Lower lobe of right lung (tissue), 2 donors: ENCODE results near the gene PDE11A. TPM values are rescaled to one million over a fixed set of nuclear protein-coding genes. Genes with fewer than 3 reads are reported as not detected.
"Not testable (repeated sequence)": the region's sequence is repeated elsewhere in the genome, so short reads cannot be mapped to it uniquely, and the experiment has no call there.

ENCODE experiments used
- ATAC-seq, 2 donors: fragments of 200-7000 bp; cut with Tn5 transposase; one replicate each; pipeline ENCODE4 v1.9.1; 2020 to 2022; ENCODE audit warnings: mild to moderate bottlenecking in 2 of 2, moderate library complexity in 2 of 2
- DNase-seq: peaks from one replicate; pipeline ENCODE4 v3.0.0-alpha.2; 2020
- H3K27ac ChIP-seq: fragments of 200-600 bp; one replicate; pipeline ENCODE4 v1.8.0; 2022
- H3K27me3 ChIP-seq: fragments of 200-600 bp; one replicate; pipeline ENCODE4 v1.8.0; 2022; ENCODE audit warnings: low read depth
- H3K36me3 ChIP-seq: fragments of 200-600 bp; one replicate; pipeline ENCODE4 v1.8.0; 2022; ENCODE audit warnings: mild to moderate bottlenecking
- H3K4me1 ChIP-seq: fragments of 200-600 bp; one replicate; pipeline ENCODE4 v1.8.0; 2022
- H3K4me3 ChIP-seq: fragments of 200-600 bp; one replicate; pipeline ENCODE4 v1.8.0; 2022; ENCODE audit warnings: mild to moderate bottlenecking
- H3K9me3 ChIP-seq: fragments of 200-600 bp; one replicate; pipeline ENCODE4 v1.8.0; 2022
- intact Hi-C: fragments of 100-400 bp; cut with DNase I; formaldehyde crosslinking; loops from one replicate; pipeline ENCODE4 v1.11.0; 2022
- total RNA-seq: library from RNA; stranded (reverse); fragmentation: NEBNext Ultra II Directional; extraction: Animal tissue kit (Norgen Biotek cat#: 25700); gene quantifications from one replicate; pipeline ENCODE4 v1.2.1, GENCODE V29; 2021
- TF ChIP-seq, protein P1 (sequence below): fragments of 200-600 bp; IDR thresholded peaks from one replicate; pipeline ENCODE4 v1.8.0; 2022; ENCODE audit warnings: antibody characterized with exemption, mild to moderate bottlenecking
- donor health status: DM: no; HTN: yes; CAD: no; lungs with severe emphysema.

PDE11A gene
- total RNA-seq, 1 donor from 2014 or later: 0.27 TPM

DNA sequence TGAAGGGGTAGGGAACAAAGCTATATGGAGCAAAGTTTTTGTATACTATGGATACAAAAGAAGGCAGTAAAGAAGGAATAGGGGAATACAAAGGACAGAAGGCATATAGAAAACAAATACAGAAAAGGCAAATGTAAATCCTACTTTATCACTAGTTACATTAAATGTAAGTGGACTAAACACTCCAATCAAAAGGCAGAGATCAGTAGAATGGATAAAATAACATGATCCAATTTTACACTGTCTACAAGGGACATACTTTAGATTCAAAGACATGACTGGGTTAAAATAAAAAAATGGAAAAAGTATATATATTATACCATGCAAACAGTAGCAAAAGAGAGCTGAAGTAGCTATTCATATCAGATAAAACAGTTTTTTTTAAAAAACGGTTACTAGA lies 215.0 kb downstream of the PDE11A start:
- DNase-seq (no peak), ATAC-seq (no peak)
- intact Hi-C loops: no loop called here
- TF ChIP-seq, protein P1, sequence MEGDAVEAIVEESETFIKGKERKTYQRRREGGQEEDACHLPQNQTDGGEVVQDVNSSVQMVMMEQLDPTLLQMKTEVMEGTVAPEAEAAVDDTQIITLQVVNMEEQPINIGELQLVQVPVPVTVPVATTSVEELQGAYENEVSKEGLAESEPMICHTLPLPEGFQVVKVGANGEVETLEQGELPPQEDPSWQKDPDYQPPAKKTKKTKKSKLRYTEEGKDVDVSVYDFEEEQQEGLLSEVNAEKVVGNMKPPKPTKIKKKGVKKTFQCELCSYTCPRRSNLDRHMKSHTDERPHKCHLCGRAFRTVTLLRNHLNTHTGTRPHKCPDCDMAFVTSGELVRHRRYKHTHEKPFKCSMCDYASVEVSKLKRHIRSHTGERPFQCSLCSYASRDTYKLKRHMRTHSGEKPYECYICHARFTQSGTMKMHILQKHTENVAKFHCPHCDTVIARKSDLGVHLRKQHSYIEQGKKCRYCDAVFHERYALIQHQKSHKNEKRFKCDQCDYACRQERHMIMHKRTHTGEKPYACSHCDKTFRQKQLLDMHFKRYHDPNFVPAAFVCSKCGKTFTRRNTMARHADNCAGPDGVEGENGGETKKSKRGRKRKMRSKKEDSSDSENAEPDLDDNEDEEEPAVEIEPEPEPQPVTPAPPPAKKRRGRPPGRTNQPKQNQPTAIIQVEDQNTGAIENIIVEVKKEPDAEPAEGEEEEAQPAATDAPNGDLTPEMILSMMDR: no peak
- no peaks in the 10 kb centered on the region for H3K36me3 ChIP-seq
- peaks cover 7% of the 10 kb centered on the region for H3K9me3 ChIP-seq
- H3K4me1 ChIP-seq: no peaks in the 10 kb centered on the region
- H3K4me3 ChIP-seq: no peak overlapping the region
- no peaks in the 10 kb centered on the region for H3K27me3 ChIP-seq
- H3K27ac ChIP-seq: no peak overlapping the region

DNA sequence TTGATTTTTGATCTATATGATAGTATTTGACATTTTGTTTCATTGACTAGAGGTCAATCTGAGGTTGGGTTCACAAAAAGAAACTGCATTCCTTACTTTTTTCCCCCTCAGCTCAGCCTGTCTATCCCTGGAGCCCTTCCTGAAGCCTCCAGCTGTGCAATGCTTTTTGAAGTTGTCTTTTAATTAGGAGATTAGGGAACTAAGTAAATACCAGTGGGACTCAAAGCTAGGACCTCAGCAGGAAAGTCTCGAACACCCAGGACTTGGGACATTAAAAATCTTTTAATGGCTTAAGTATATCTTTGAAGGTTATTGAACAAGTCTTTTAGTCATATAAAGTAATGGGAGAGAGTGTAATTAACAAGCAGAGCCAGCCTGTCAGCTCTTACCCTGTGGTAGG lies 220.2 kb downstream of the PDE11A start:
- Histone ChIP-seq H3K4me1 (no peaks in the 10 kb centered on the region), H3K36me3 (no peaks in the 10 kb centered on the region), H3K9me3 (peaks cover 6% of the 10 kb centered on the region), H3K27me3 (no peaks in the 10 kb centered on the region), H3K4me3 (no peak overlapping the region), H3K27ac (no peak overlapping the region)
- TF ChIP-seq, protein P1: no peak
- intact Hi-C loops: no loop called here
- no peak for DNase-seq
- ATAC-seq: no peak

DNA sequence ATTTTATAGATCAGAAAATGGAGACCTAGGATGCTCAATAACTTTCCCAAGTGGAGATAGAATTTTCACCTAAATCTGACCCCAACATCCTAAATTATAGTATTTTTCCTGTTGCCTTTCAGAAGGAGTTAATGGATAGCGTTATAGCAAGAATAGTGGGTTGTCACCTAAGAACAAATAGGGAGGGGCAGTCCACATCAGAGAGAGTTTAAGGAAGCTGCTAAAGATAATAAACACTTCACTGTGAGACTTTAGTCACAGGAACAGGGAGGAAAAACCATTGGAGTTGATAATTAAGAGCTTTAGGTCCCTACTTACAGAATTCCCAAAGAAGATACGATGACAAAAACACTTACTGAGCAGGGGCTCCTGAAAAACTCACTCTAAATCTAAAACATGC lies 229.4 kb downstream of the PDE11A start:
- no peaks in the 10 kb centered on the region for H3K9me3 ChIP-seq
- no peak overlapping the region for H3K4me3 ChIP-seq
- intact Hi-C loops: no loop called here
- no peak overlapping the region for H3K27ac ChIP-seq
- H3K36me3 ChIP-seq: no peaks in the 10 kb centered on the region
- TF ChIP-seq, protein P1: no peak
- no peaks in the 10 kb centered on the region for H3K27me3 ChIP-seq
- H3K4me1 ChIP-seq: no peaks in the 10 kb centered on the region
- no peak for ATAC-seq
- DNase-seq: no peak

DNA sequence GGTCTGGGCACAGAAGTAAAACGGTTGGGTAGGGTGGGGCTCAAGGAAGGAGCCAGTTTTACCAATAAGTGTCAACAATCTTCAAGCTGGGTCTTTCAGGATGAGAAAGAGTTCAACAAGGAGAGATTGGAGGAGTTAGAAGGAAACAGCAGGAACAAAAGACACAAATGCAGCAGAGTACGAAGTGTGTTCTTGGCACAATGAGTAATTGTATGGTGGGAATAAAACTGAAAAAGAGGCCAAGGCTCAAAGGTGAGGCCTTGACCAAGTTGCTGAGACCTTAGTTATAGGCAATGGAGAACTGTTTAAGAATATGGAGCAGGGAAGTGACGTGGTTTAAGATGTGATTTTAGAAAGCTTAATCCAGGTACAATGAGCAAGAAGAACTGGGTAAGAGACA lies 230.3 kb downstream of the PDE11A start:
- TF ChIP-seq, protein P1: no peak
- no peaks in the 10 kb centered on the region for H3K36me3 ChIP-seq
- ATAC-seq (no peak), DNase-seq (no peak)
- intact Hi-C loops: no loop called here
- H3K27ac ChIP-seq: no peak overlapping the region
- no peak overlapping the region for H3K4me3 ChIP-seq
- no peaks in the 10 kb centered on the region for H3K27me3 ChIP-seq
- H3K9me3 ChIP-seq: no peaks in the 10 kb centered on the region
- H3K4me1 ChIP-seq: no peaks in the 10 kb centered on the region

DNA sequence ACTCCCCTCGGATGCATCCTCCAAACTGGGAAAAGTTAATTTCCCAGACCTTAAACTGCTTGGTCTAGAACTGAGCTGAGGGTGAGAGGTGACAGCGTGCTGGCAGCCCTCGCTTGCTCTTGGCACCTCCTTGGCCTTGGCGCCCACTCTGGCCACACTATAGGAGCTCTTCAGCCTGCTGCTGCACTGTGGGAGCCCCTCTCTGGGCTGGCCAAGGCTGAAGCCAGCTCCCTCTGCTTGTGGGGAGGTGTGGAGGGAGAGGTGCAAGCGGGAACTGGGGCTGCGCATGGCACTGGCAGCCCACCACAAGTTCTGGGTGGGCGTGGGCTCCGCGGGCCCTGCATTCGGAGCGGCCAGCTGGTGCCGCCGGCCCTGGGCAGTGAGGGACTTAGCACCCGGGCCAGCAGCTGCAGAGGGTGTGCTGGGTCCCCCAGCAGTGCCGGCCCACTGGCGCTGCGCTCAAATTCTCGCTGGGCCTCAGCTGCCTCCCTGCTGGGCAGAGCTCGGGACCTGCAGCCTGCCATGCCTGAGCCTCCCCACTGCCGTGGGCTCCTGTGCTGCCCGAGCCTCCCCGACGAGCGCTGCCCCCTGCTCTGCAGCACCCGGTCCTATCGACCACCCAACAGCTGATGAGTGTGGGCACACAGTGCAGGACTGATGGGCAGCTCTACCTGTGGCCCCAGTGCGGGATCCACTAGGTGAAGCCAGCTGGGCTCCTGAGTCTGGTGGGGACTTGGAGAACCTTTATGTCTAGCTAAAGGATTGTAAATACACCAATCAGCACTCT lies 237.0 kb downstream of the PDE11A start:
- H3K36me3 ChIP-seq, H3K4me3 ChIP-seq, H3K27me3 ChIP-seq, H3K27ac ChIP-seq, H3K4me1 ChIP-seq, intact Hi-C loops, H3K9me3 ChIP-seq, DNase-seq, ATAC-seq: not testable (repeated sequence)

DNA sequence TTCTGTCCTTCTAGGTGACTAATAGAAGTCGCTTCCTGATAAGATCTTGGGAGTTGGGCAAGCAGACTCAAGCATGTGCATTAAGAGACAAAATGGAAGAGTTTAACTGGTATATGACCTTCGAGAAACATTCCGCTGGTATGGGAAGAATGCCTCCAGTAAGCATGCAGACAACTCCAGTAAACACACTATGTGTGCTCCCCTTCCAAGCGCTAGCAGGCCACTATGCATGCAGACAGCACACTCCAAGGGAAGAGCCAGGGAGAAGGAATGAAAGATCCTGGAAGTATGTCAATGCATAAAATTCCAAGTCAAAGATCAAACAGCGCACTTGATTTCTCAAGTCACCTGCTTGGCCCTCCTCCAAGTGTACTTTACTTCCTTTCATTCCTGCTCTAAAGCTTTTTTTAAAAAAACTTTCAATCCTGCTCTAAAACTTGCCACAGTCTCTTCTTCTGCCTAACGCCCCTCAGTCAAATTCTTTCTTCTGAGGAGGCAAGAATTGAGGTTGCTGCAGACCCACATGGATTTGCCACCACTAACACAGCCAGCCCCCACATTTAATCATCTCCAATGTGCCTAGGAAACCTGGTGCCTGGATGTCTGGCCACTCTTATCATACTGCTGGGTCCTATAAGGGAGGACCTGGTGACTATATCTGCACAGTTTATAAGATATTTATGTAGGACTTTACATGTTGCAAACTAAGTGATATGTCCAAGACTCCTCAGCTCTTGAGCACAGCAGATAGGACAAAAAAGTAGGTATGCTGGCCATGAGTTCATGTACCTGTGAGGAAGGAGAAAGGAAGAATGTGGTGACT lies 239.8 kb downstream of the PDE11A start:
- DNase-seq (no peak), ATAC-seq (no peak)
- Histone ChIP-seq H3K4me1 (no peaks in the 10 kb centered on the region), H3K27me3 (no peaks in the 10 kb centered on the region), H3K36me3 (no peaks in the 10 kb centered on the region), H3K27ac (no peak overlapping the region), H3K9me3 (no peaks in the 10 kb centered on the region), H3K4me3 (no peak overlapping the region)
- TF ChIP-seq, protein P1: no peak
- intact Hi-C loops: no loop called here
